Activated CD4-positive, alpha-beta T cell treated with anti-CD3 and anti-CD28 coated beads, Interleukin-2, Interleukin-6, amounts not matched to agents 100 ng/mL and 50 ng/mL, durations not matched to agents 16 hours and 8 hours (primary cell): Measurements from ENCODE around the gene DIP2B.
A peak's percentile ranks its signal among the peaks of the same experiment; 100 is the strongest.
"Not testable (repeated sequence)": the region's sequence is repeated elsewhere in the genome, so short reads cannot be mapped to it uniquely, and the experiment has no call there.

Experiments used
- DNase-seq: peaks from one replicate; pipeline ENCODE4 v3.0.0-alpha.2; 2020

The DIP2B gene

GRCh38 chr12:50504798-50505674 lies at the start of gene DIP2B:
TSS of gene DIP2B (plus strand) at chr12:50504985. CDS start at chr12:50505141, 156 bp downstream.
- DNase-seq = peak; percentile 96

GRCh38 chr12:50458606-50459005 lies 46.2 kb upstream of the DIP2B start:
- no peak for DNase-seq

- DNase-seq = no peak
These were observed 37.3 kb upstream of the DIP2B start for GRCh38 chr12:50467439-50467838.

GRCh38 chr12:50477241-50477832 lies 27.4 kb upstream of the DIP2B start:
- DNase-seq = no peak

GRCh38 chr12:50482571-50482970 lies 22.2 kb upstream of the DIP2B start:
- no peak for DNase-seq

- no peak for DNase-seq
These were observed 21.3 kb upstream of the DIP2B start for GRCh38 chr12:50483488-50483887.

GRCh38 chr12:50488801-50489200 lies 16.0 kb upstream of the DIP2B start:
- no peak for DNase-seq

GRCh38 chr12:50498119-50498518 lies 6.7 kb upstream of the DIP2B start:
- DNase-seq = not testable (repeated sequence)

GRCh38 chr12:50505675-50506530 lies 1.1 kb downstream of the DIP2B start:
- DNase-seq = no peak

GRCh38 chr12:50506753-50507473 lies 2.1 kb downstream of the DIP2B start:
- DNase-seq = no peak

- no peak for DNase-seq
These were observed 2.7 kb downstream of the DIP2B start for GRCh38 chr12:50507474-50507838.

GRCh38 chr12:50507930-50508329 lies 3.1 kb downstream of the DIP2B start:
- no peak for DNase-seq

GRCh38 chr12:50508414-50508813 lies 3.6 kb downstream of the DIP2B start:
- DNase-seq = no peak

- DNase-seq = no peak
These were observed 4.3 kb downstream of the DIP2B start for GRCh38 chr12:50508970-50509663.

- no peak for DNase-seq
These were observed 9.9 kb downstream of the DIP2B start for GRCh38 chr12:50514526-50515276.

- no peak for DNase-seq
These were observed 10.8 kb downstream of the DIP2B start for GRCh38 chr12:50515587-50515986.

- DNase-seq = peak; percentile 36
These were observed 12.8 kb downstream of the DIP2B start for GRCh38 chr12:50517421-50518048.

- no peak for DNase-seq
These were observed 13.3 kb downstream of the DIP2B start for GRCh38 chr12:50518090-50518489.

GRCh38 chr12:50519353-50519752 lies 14.6 kb downstream of the DIP2B start:
- DNase-seq = no peak

- DNase-seq = no peak
These were observed 15.8 kb downstream of the DIP2B start for GRCh38 chr12:50520416-50521207.
